Calu3 (cell line): ENCODE data around the gene KCNA5. TPM values are rescaled to one million over a fixed set of nuclear protein-coding genes. Genes with fewer than 3 reads are reported as not detected.

Experiments used
- BruUV-seq: library from RNA; stranded (reverse); fragments of 400-500 nt; replicated peaks from 2 replicates; lab custom pipeline; 2021; lab: Mats Ljungman, UMichigan
- CTCF ChIA-PET: fragments of 300-600 bp; sonication (Branson Sonifier 250); formaldehyde crosslinking; loops from one replicate; lab custom pipeline; 2022; ENCODE audit warnings: antibody characterized with exemption; lab: Charles Lee
- DNase-seq: peaks from one replicate; pipeline ENCODE4 v3.0.0; 2022
- H3K27ac Mint-ChIP-seq: one replicate; pipeline ENCODE4 v1.8.0; 2022; ENCODE audit warnings: mixed read lengths; ENCODE audit not compliant: unreplicated experiment
- H3K27me3 Mint-ChIP-seq: one replicate; pipeline ENCODE4 v1.8.0; 2022; ENCODE audit warnings: mixed read lengths; ENCODE audit not compliant: unreplicated experiment
- H3K36me3 Mint-ChIP-seq: one replicate; pipeline ENCODE4 v1.8.0; 2022; ENCODE audit warnings: mild to moderate bottlenecking, moderate library complexity, mixed read lengths; ENCODE audit not compliant: insufficient read depth, unreplicated experiment
- H3K4me1 Mint-ChIP-seq: one replicate; pipeline ENCODE4 v1.8.0; 2022; ENCODE audit warnings: mild to moderate bottlenecking, low read depth, mixed read lengths; ENCODE audit not compliant: unreplicated experiment
- H3K4me3 Mint-ChIP-seq: one replicate; pipeline ENCODE4 v1.8.0; 2022; ENCODE audit warnings: mild to moderate bottlenecking, low read depth, moderate library complexity, mixed read lengths; ENCODE audit not compliant: unreplicated experiment
- H3K9me3 Mint-ChIP-seq: one replicate; pipeline ENCODE4 v1.8.0; 2022; ENCODE audit warnings: low read depth, mixed read lengths; ENCODE audit not compliant: unreplicated experiment
- intact Hi-C: fragments of 100-400 bp; cut with micrococcal nuclease; formaldehyde crosslinking; loops from one replicate; pipeline ENCODE4 v1.10.0; 2022; ENCODE audit not compliant: unreplicated experiment
- total RNA-seq: library from RNA; stranded (reverse); gene quantifications from 2 replicates; pipeline ENCODE4 v1.2.3, GENCODE V29; 2022
- TF ChIP-seq, protein P1 (sequence below): fragments of 200-600 bp; IDR thresholded peaks from one replicate; pipeline ENCODE4 v1.8.0; 2022; ENCODE audit warnings: antibody characterized with exemption; ENCODE audit not compliant: unreplicated experiment

KCNA5 gene
- total RNA-seq, 1 experiment from 2014 or later, result not detected

DNA sequence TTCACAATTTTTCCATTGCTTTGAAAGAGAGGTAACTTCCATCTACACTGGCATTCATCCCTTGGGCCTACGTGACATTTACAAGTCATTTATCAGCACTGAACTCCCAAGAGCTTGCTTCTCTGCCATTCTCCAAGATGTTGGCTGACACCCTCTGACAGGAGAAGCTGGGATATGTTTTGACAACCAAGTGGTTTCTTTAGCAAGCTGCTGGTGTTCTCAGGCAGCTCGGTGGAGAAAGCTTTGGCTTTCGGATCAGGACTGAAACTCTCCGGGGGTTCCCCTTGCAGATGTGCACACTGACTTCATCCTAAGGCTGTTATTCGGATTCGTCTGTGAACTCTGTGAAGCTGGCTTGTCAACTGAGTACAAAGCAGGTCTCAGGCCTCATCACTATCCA, 15.7 kb downstream of the KCNA5 start:
- intact Hi-C loops, result no loop called here
- Mint-ChIP-seq H3K4me3 (no peak overlapping the region), H3K27me3 (peaks cover 68% of the 10 kb centered on the region), H3K9me3 (no peaks in the 10 kb centered on the region), H3K4me1 (no peaks in the 10 kb centered on the region), H3K36me3 (no peaks in the 10 kb centered on the region), H3K27ac (no peak overlapping the region)
- TF ChIP-seq, protein P1, sequence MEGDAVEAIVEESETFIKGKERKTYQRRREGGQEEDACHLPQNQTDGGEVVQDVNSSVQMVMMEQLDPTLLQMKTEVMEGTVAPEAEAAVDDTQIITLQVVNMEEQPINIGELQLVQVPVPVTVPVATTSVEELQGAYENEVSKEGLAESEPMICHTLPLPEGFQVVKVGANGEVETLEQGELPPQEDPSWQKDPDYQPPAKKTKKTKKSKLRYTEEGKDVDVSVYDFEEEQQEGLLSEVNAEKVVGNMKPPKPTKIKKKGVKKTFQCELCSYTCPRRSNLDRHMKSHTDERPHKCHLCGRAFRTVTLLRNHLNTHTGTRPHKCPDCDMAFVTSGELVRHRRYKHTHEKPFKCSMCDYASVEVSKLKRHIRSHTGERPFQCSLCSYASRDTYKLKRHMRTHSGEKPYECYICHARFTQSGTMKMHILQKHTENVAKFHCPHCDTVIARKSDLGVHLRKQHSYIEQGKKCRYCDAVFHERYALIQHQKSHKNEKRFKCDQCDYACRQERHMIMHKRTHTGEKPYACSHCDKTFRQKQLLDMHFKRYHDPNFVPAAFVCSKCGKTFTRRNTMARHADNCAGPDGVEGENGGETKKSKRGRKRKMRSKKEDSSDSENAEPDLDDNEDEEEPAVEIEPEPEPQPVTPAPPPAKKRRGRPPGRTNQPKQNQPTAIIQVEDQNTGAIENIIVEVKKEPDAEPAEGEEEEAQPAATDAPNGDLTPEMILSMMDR, result no peak
- CTCF ChIA-PET, result no interaction called here
- DNase-seq, result no peak
- BruUV-seq, result no TSS peak

DNA sequence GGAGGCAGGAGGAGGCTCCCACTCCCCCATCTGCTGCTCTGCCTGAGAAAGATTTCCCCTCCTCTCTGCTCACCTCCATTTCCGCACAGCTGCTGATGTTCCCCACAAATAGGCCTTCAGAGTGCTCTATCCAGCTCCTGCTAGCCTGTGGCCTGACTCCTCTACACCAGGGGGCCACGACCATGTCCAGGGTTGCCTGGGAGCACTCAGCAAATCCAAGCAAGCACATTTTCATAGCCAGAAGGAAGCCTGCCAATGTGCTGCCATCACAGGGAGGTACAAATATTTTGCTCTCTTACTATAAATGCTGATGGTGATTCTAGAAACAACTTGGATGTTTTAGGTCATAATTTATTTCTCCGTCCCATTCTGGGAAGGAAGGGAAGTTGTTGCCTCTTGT, 17.3 kb downstream of the KCNA5 start:
- intact Hi-C loops, result no loop called here
- no peak overlapping the region for H3K27ac Mint-ChIP-seq
- H3K9me3 Mint-ChIP-seq, result no peaks in the 10 kb centered on the region
- no peaks in the 10 kb centered on the region for H3K36me3 Mint-ChIP-seq
- CTCF ChIA-PET, result interaction anchor here (1.5 kb wide), 1 partner anchor 9 kb away, joined by 3 read pairs; no protein-coding TSS in a partner anchor
- DNase-seq, result no peak
- no TSS peak for BruUV-seq
- no peaks in the 10 kb centered on the region for H3K4me1 Mint-ChIP-seq
- H3K4me3 Mint-ChIP-seq, result no peak overlapping the region
- TF ChIP-seq, protein P1, result no peak
- H3K27me3 Mint-ChIP-seq, result peaks cover 71% of the 10 kb centered on the region

GRCh38 chr12:5063149-5063548, 19.5 kb downstream of the KCNA5 start:
- intact Hi-C loops, result no loop called here
- TF ChIP-seq, protein P1, result no peak
- CTCF ChIA-PET, result no interaction called here
- no TSS peak for BruUV-seq
- Mint-ChIP-seq H3K36me3 (no peaks in the 10 kb centered on the region), H3K27me3 (peaks cover 61% of the 10 kb centered on the region), H3K4me1 (no peaks in the 10 kb centered on the region), H3K27ac (no peak overlapping the region), H3K4me3 (no peak overlapping the region), H3K9me3 (no peaks in the 10 kb centered on the region)
- DNase-seq, result no peak

DNA sequence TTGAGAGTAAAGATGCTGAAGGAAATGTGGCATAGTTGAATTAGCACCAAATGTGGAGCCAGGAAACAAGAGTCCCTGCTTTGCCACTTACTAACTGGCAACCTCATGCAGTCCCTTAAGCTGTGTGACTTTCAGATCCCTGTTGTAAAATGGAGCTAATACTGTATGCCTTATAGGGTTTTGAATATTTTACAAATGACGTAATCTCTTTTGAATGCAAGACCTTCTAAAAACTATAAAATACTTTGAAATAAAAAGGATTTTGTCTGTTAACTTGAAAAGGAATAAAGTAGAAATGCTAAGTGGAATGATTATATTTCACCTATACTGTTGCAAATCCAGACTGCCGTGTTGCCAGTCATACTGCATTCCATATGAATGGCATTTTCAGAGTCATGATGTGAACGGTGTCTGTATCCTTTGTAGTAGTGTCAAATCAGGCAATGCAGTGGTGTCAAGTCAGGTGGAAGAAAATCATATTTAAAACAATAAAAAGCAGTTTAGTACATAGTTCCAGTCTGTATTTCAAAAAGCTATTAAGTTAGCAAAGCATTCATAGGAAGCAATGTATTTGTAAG, 21.3 kb downstream of the KCNA5 start:
- H3K36me3 Mint-ChIP-seq, result no peaks in the 10 kb centered on the region
- TF ChIP-seq, protein P1, result no peak
- no peak for DNase-seq
- peaks cover 61% of the 10 kb centered on the region for H3K27me3 Mint-ChIP-seq
- H3K4me3 Mint-ChIP-seq, result no peak overlapping the region
- BruUV-seq, result no TSS peak
- CTCF ChIA-PET, result no interaction called here
- H3K27ac Mint-ChIP-seq, result no peak overlapping the region
- H3K9me3 Mint-ChIP-seq, result no peaks in the 10 kb centered on the region
- no peaks in the 10 kb centered on the region for H3K4me1 Mint-ChIP-seq
- intact Hi-C loops, result no loop called here
